HG02970 (cell line): Measurements from ENCODE around the gene ANGPTL3.
A peak's percentile ranks its signal among the peaks of the same experiment; 100 is the strongest.
"Not testable (repeated sequence)": the region's sequence is repeated elsewhere in the genome, so short reads cannot be mapped to it uniquely, and the experiment has no call there.

Experiments
- ATAC-seq: cut with Tn5 transposase; IDR thresholded peaks from one replicate; pipeline ENCODE4 v1.9.1; 2021; ENCODE audit warnings: mild to moderate bottlenecking, moderate library complexity, moderate number of reproducible peaks; ENCODE audit not compliant: unreplicated experiment, low FRiP score

The ANGPTL3 gene

GRCh38 chr1:62597281-62597680 lies at the start of gene ANGPTL3:
ANGPTL3 (plus strand) TSS chr1:62597520; CDS start chr1:62597567, 47 bp downstream.
- ATAC-seq, result no peak

DNA sequence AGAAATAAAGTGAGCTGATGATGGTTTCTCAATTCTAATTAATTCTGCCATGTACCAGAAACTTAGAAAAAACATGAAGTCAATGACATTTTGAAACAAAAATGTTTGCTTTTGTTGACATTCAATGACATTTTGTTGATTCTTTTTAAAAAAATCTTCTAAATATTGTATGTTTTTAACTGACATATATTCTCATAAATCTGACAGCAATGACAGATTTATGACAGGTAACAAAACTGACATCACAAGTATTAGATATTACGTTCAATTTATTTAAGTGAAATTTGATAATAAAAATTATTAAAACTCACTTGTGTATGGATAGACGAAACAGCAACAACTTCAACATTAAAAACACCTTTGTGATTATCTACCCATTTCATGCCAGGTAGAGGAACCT lies 36.0 kb upstream of the ANGPTL3 start:
- no peak for ATAC-seq

- not testable (repeated sequence) for ATAC-seq
These were observed 30.1 kb upstream of the ANGPTL3 start for GRCh38 chr1:62567182-62567581.

GRCh38 chr1:62567926-62568325 lies 29.4 kb upstream of the ANGPTL3 start:
- not testable (repeated sequence) for ATAC-seq

DNA sequence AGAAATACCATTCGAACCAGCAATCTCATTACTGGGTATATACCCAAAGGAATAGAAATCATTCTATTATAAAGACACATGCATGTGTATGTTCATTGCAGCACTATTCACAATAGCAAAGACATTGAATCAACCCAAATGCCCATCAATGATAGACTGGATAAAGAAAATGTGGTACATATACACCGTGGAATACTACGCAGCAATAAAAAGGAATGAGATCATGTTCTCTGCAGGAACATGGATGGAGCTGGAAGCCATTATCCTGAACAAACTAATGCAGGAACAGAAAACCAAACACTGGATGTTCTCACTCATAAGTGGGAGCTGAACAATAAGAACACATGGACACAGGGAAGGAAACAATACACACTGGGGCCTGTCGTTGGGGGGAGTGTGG lies 25.8 kb upstream of the ANGPTL3 start:
- ATAC-seq, result not testable (repeated sequence)

GRCh38 chr1:62572476-62572875 lies 24.8 kb upstream of the ANGPTL3 start:
- no peak for ATAC-seq

DNA sequence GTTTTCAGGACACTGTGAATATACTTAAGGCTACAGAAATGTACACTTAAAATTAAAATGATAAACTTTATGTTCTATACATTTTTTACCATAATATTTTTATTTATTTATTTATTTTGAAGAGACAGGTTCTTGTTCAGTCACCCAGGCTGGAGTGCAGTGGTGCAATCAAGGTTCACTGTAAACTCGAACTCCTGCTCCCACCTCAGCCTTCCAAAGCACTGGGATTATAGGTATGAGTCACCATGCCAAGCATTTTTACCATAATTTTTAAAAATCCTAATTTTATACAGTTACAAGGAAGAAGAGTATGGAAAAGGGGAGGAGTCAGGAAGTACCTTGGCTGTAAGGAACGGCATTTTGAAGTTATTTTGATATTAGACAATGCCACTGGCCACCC lies 23.6 kb upstream of the ANGPTL3 start:
- no peak for ATAC-seq

- ATAC-seq, result no peak
These were observed 11.7 kb upstream of the ANGPTL3 start for GRCh38 chr1:62585469-62586155.

- no peak for ATAC-seq
These were observed 9.3 kb upstream of the ANGPTL3 start for GRCh38 chr1:62588000-62588399.

DNA sequence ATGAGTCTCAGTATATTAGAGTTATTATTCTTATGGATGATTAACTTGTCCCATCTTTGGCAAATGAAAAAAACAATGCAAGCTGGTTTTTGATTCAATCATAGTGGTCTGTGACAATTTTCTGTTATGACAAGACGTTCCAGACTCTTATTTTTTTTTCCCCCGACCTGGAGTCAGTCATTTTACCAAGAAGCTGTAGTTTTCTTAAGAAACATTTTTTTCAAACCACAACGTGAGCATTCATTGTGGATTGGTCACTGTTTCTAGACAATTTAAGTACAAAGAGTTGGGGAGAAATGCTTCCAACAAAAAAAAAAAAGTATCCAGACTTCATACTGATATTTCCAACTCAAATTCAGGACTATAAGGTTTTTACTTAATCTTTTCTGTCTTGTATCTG lies 8.0 kb upstream of the ANGPTL3 start:
- ATAC-seq, result no peak

DNA sequence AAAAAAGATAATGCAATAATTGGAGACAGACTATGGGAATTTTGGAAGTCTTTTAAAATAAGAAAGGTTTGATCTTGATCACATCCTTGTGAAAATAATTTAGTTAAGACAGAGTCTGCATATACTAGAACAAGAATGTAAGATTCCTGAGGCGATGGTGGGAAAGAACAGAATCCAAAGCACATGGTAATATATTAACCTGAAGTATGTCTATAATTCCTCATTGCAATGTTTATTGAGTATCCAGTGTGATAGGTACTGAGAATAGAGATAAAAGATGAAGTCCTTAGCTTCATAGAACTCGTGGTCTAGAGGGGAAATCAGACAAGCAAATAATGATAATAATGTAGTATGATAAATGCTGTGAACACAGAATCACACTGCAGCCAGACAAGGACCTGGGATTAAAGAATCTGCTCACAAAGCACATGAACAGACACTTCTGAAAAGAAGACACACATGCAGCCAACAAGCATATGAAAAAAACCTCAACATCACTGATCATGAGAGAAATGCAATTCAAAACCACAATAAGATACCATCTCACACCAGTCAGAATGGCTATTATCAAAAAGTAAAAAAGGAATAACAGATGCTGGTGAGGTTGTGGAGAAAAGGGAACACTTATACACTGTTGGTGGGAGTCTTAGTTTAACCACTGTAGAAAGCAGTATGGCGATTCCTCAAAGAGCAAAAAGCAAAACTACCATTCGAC lies 6.9 kb upstream of the ANGPTL3 start:
- no peak for ATAC-seq

- ATAC-seq, result no peak
These were observed 6.4 kb upstream of the ANGPTL3 start for GRCh38 chr1:62590970-62591368.

GRCh38 chr1:62593825-62594394 lies 3.4 kb upstream of the ANGPTL3 start:
- no peak for ATAC-seq

- no peak for ATAC-seq
These were observed 1.7 kb upstream of the ANGPTL3 start for GRCh38 chr1:62595647-62596046.

- no peak for ATAC-seq
These were observed 1.7 kb downstream of the ANGPTL3 start for GRCh38 chr1:62599044-62599443.

GRCh38 chr1:62601457-62601856 lies 4.1 kb downstream of the ANGPTL3 start:
- no peak for ATAC-seq

- ATAC-seq, result no peak
These were observed 11.6 kb downstream of the ANGPTL3 start for GRCh38 chr1:62608905-62609304.

- not testable (repeated sequence) for ATAC-seq
These were observed 13.3 kb downstream of the ANGPTL3 start for GRCh38 chr1:62610588-62610987.

DNA sequence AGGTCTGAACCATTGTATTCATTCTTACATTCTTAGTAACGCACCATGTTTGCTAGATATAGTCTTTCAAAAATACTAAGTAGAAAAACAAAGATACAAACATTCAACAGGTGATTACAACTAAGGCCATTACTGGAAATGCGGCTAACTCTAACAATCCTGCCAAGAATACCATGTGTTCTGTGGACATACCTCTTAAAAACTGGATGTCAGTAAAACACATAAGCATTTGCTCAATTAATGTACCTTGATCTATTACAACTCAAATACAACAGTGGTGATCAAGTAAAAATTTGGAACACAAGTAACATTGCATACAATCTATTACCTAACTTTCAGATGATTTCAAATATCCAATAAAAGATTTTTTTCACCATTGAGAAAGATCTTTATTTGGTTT lies 15.4 kb downstream of the ANGPTL3 start:
- no peak for ATAC-seq

- peak; percentile 58 for ATAC-seq
These were observed 16.0 kb downstream of the ANGPTL3 start for GRCh38 chr1:62613325-62613727.

DNA sequence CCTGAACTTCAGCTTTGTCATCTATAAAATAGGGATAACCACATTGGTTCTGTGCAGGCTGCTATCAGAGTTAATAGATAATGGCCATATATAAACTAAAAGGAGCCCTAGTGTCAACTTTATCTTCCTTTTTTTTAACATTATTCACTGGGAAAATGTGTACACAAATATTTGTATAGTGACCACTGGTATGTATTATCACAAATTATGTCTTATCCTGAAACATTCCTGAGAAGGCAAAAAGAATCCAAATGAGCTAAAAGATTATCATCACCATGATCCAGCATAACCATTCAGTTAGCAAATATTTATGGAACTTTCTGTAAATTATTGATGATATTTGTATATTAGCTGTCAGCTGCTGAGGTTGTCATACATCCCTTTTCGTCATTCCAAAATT lies 16.6 kb downstream of the ANGPTL3 start:
- ATAC-seq, result no peak

DNA sequence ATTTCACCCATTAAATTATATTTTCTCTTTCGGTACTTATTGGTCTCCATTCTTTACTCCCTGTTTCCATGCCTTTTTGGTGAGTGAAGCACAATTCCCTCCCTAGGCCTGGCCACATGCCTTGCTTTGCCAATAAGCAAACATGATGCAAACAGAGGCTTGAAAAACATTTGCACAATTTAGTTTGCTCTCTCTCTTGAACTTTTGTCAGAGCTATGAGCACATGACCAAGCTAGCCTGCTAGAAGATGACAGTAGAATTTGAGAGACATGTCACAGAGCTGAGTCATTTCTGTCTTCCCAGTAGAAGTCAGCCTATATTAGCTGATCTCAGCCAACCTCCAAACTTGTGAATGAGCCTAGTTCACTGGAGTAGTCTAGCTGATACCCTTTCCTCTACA lies 24.6 kb downstream of the ANGPTL3 start:
- no peak for ATAC-seq
